HL-60 (cell line): Measurements from ENCODE around the gene OR10C1.

Source experiments
- DNase-seq, 2 experiments: peaks; one replicate each; pipeline ENCODE4 v3.0.0-alpha.2; 2010 to 2020; ENCODE audit warnings: low read depth in 1 of 2, low spot score in 1 of 2
- H3K27ac ChIP-seq: fragments of 250-450 bp; sonication (Bioruptor Pico); replicated peaks from 2 replicates; pipeline ENCODE4 v1.5.1; 2020; ENCODE audit warnings: mild to moderate bottlenecking, moderate library complexity
- H3K27me3 ChIP-seq: fragments of 250-450 bp; sonication (Bioruptor Pico); 2 replicates; pipeline ENCODE4 v1.5.1; 2021; ENCODE audit warnings: mild to moderate bottlenecking, moderate library complexity; ENCODE audit not compliant: insufficient read depth, poor library complexity, severe bottlenecking
- H3K4me3 ChIP-seq: replicated peaks from 2 replicates; pipeline ENCODE4 v1.5.1; 2011; ENCODE audit warnings: mild to moderate bottlenecking, control low read depth, low read length; ENCODE audit not compliant: insufficient read depth
- CTCF ChIP-seq: IDR thresholded peaks from one replicate; pipeline ENCODE4 v1.5.1; 2011; ENCODE audit warnings: low read length, control low read depth, inconsistent platforms; ENCODE audit not compliant: insufficient read depth
- GABPA ChIP-seq: IDR thresholded peaks from 2 replicates; pipeline ENCODE4 v1.6.1; 2012; ENCODE audit warnings: low read depth
- POLR2AphosphoS5 ChIP-seq: IDR thresholded peaks from 2 replicates; pipeline ENCODE4 v1.6.1; 2012; ENCODE audit warnings: low read depth
- REST ChIP-seq: IDR thresholded peaks from 2 replicates; pipeline ENCODE4 v1.6.1; 2012; ENCODE audit warnings: low read depth; ENCODE audit not compliant: insufficient replicate concordance
- SPI1 ChIP-seq: IDR thresholded peaks from 2 replicates; pipeline ENCODE4 v1.6.1; 2012; ENCODE audit warnings: low read depth, mild to moderate bottlenecking, borderline replicate concordance

The OR10C1 gene

GRCh38 chr6:29403801-29404200 is 35.3 kb upstream of the OR10C1 start:
- Histone ChIP-seq H3K27me3 (no peaks in the 10 kb centered on the region), H3K4me3 (no peak overlapping the region), H3K27ac (no peak overlapping the region)
- no peak for DNase-seq
- TF ChIP-seq CTCF (no peak), SPI1 (no peak), POLR2AphosphoS5 (no peak), REST (no peak), GABPA (no peak)

GRCh38 chr6:29414588-29414987 is 24.5 kb upstream of the OR10C1 start, which contains the start of gene OR12D1:
TSS of gene OR12D1 (plus strand) at chr6:29414928.
- no peak within 1 kb of the TSS for H3K4me3 ChIP-seq
- H3K27me3 ChIP-seq = no peaks in the 10 kb centered on the region
- DNase-seq = no peak
- H3K27ac ChIP-seq = no peak within 1 kb of the TSS
- TF ChIP-seq REST (no peak), SPI1 (no peak), GABPA (no peak), POLR2AphosphoS5 (no peak), CTCF (no peak)

GRCh38 chr6:29419516-29419915 is 19.6 kb upstream of the OR10C1 start:
- Histone ChIP-seq H3K4me3 (no peak overlapping the region), H3K27me3 (no peaks in the 10 kb centered on the region)
- no peak for DNase-seq

More at GRCh38 chr6:29419516-29419915, 19.6 kb upstream of the OR10C1 start:
- H3K27ac ChIP-seq = no peak overlapping the region
- no peak for TF ChIP-seq CTCF
- no peak for TF ChIP-seq REST
- no peak for TF ChIP-seq SPI1
- TF ChIP-seq POLR2AphosphoS5 = no peak
- no peak for TF ChIP-seq GABPA
